NCI-H510A (cell line): Measurements from ENCODE around the gene ACBD3.

Experiments used
- DNase-seq: peaks from one replicate; lab custom pipeline; 2025; lab: John Stamatoyannopoulos, UW

The ACBD3 gene

DNA sequence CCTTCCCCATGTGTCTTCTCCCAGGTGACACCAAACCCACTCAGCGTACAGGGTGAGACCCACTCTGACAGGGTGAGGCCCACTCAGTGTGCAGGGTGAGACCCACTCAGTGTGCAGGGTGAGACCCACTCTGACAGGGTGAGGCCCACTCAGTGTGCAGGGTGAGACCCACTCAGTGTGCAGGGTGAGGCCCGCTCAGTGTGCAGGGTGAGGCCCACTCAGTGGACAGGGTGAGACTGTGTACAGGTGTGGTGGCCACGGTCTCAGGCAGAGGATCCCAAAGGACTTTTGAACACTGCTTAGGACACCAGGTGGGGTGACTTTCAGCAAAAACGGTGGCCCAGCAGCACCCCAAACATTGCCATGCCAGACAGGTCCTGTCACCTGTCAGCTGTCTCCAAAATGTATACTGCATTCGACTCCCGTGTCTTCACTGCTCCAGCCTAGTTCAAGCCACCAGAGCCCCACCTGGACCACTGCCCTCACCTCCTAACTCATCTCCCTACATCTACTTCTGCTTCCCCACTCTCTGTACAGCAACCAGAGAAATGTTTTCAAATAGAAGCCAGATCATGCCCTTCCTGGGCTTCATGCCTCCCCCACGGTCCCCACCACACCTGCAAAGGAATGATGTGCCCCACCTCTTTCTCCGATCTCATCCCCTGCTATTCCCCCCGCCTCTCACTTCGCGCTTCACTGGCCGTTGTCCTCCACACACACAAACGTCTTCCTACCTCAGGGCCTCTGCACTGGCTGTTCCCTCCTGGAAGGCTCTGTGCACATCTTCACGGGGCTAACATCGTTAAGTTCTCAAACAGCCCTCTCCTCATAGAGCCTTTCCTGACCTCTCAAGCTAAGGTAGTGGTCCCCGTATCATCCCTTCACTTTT is 52.1 kb downstream of the ACBD3 start:
- no peak for DNase-seq

DNA sequence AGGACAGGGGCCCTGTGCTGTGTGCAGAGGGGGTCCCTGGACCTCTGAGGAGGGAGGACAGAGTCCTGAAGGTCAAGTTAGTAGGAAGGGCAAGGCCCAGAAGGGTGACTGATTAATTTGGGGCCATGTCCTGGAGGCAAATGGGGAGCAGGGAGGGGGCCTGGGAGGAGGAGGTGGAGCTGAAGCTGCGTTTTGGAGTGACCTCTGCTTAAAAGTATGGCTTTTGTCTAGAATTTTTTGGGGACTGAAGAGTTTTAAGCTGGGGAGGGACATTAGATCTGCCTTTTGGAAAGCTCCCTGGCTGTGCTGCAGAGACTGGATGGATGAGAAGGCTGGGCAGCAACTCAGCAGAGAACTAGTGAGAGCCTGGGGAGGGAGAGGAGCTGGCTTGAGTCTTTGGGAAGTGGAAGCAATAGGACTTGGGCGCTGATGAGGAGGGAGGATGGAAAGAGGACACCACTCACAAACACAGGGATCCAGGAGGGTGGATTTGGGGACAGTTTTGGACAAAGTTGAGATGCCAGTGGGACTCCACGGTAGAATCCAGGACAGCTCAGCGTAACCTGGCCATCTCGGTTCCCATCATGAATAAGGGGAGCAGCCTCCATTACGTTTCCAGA is 52.9 kb downstream of the ACBD3 start:
- DNase-seq = no peak

DNA sequence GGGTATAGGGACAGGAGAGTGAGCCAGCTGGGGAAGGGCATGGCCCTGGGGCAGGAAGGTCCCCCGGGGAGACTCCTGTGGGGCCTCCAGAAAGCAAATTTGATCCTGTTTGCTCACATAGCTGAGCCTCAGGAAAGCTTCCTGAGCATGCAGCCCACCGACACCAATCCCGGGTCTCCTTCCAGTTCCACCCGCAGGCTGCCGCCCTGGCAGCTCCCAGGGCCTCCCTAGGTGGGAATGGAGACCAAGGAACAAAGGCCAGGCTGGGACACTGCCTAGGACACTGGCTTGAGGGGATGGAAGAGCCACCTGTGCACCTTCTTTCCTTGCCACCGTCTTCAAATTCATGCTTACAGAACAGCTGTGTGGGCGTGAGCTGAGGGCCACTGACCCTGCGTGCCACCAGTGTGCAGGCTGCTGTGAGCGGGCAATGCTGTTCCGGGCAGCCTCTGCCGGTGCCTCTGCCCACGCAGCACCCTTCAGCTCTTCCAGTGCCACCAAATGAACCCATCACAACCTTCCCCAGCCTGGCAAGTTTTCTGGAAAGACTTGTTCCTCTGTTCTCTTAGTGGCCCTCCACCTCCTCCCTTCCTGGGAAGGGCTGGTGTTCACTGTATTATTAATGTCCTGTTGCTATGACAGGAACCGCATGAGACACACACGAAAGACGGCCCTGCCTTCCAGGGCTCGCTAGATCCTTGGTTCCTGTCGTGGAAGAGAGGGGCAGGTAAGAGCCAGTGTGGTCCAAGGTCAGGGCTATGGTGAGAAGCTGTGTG is 53.6 kb downstream of the ACBD3 start:
- no peak for DNase-seq

DNA sequence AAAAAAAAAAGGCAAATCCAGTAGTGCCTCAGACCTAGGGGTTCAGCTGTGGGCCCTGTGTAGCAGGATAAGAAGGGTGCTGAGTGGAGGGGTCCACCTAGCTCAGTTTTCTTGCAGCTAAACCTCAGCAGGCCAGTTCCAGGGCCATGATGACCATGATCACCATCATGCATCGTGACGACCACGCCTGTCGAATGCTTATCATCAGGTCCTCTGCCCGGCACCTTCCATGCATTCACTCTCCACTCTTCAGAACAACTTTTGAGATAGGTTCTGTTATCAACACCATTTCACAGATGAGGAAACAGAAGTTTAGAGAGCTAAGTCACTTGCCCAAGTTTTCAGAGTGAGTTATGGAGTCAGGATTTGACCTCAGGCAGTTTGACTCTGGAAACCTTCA is 54.9 kb downstream of the ACBD3 start:
- no peak for DNase-seq

DNA sequence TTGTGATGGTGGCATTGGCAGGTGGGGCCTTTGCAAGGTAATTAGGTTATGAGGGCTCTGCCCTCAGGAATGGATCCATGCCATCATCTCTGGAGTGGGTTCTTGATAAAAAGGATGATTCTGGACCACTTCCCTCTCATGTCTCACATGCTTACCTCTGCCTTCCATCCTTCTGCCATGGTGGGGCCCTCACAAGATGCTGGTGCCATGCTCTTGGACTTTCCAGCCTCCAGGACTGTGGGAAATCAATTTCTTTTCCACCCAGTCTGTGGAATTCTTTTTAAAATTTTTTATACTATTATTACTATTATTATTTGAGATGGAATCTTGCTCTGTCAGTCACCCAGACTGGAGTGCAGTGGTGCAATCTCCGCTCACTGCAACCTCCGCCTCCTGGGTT is 57.3 kb downstream of the ACBD3 start:
- DNase-seq = no peak

DNA sequence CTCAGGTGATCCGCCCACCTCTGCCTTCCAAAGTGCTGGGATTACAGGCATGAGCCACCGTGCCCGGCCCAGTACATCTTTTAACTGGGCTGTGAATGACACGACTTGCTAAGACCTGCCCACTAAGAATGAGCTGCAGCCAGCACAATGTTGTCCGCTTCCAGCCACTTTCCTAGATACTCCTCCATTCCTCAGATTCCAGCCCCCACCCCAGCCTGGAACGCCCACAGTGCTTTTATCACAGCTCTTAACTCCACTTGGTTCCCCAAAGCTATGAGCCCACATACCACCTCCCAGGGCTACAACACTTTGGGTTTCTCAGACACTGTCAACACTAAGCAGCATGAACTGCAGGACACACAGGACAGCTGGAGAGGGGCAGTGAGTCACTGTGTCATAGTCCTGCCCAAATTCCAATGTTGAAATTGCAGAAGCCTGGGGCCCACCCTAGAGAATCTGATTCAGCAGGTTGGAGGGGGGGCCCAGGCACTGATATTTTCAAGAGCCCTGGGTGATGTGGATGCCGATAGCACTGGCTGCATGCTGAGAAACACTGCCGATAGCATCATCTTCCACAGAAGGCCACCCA is 58.0 kb downstream of the ACBD3 start:
- no peak for DNase-seq

DNA sequence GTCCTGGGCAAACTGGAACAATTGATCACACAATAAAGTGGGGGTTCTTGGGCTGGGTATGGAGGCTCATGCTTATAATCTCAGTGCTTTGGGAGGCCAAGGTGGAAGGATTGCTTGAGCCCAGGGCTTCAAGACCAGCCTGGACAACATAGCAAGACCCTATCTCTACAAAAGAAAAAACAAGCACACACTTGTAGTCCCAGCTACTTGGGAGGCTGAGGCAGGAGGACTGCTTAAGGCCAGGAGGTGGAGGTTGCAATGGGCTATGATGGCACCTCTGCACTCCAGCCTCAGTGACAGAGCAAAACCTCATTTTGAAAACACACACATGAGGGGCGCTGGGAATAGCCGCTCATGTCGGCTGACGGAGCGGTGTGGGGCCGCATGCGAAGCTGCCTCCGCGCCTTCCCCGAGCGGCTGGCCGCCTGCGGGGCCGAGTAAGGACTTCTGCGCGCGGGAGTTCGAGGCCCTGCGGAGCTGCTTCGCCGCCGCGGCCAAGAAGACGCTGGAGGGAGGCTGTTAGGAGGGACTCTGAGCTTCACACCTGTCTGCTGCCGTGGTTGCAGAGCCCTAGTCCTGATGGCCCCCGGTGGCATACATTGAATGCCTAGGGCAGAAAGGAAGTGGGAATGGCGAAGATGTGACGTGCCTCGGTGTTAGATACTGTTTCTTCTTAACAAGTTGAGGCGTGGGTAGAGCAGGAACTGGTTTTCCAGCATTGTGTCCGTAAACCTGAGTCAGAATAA is 59.5 kb downstream of the ACBD3 start:
- DNase-seq = no peak

DNA sequence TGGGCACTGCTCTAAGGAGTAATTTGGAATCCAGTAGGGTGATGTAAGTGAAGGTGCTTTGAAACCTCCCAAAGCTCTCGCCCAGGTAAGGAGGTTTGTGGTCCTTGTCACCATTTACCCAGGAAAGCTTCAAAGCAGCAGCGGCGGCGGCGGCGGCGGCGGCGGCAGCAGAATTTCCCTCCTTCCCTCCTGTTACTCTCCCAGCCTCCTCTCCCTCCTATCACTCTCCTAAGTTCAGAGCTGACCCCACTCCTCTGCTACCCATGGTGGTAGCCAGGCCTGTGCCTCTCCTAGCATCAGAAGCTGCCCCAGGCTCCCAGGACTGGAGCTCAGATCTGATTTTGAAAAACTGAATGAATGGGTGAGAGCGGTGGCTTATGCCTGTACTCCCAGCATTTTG is 60.7 kb downstream of the ACBD3 start:
- DNase-seq = no peak

DNA sequence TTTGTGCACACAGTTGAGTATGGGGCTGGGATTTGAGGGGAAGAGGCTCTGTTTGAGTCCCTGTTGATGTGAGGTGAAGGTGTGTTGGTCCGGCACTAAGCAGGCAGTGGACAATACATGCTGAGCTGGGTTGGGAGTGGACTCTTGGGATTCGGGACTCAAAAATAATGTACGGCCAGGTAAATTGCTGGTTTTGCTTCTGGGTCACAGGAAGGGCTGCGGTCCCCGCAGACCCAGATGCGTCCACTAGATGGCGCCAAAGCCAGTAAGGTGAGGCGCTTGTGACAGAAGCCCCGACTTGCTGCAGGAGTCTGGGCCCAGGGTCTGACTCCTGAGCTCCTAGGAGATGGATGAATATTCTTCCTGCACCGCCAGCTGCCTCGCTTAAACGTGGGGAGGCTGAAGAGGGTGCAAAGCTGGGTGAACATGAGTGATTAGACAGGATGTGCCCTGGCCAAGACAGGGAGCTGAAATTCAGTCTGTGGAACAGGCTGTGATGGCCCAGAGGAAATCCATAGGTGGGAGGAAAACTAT is 61.4 kb downstream of the ACBD3 start:
- DNase-seq = peak; percentile 70

DNA sequence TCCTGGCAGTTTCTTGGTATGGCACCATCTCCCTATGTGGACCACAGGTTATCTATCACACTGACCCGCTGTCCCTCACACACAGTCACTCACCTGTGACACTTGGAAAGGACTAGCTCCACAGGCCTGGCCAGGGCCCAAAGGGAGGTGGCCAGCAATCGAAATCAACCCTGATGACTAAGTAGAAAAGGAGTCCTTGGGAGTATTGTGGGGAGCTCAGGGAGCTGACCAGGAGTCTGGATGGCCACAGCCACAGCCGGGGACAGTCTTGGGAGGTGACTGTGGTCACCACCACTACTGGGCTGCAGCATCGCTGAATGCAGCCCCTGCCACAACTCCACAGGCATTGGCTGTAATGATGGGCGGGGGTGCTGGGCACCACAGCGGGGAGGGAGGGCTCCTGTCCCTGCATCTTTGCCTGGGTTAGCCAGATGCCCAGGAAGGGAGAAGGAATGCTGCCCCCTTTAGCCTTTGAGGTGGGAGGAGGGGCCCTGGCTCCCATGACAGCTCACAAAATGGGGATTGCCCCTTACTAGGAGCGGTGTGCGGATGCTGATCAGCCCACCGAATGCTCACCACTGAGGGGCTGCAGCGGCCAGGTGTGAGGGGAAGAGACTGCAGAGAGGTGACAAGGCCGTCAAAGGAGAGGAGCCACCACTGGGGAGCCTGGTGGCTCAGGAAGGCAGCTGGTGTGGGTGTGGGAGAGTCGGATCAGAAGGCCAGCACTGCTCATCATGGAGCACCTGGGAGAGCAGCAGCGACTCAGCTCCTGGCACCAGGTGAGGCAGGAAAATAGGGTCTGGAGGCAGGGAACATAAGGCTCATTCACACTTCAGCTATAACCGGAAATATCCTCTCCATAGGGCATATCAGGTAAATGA is 62.7 kb downstream of the ACBD3 start:
- no peak for DNase-seq

DNA sequence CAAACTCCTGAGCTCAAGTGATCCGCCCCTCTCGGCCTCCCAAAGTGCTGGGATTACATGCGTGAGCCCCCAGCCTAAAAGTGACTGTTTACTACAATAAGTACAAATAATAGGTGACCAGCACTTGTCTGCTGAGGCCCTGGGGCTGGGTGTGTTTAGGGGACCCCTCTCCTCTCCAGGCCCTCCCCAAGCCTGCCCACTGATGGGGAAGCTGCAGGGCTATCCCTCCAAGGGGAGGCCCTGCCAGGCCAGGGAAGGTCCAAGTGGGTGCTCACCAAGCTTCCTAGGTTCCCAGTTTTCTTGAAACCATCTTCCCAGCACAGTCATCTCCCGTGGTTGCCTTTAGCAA is 63.4 kb downstream of the ACBD3 start:
- DNase-seq = no peak

DNA sequence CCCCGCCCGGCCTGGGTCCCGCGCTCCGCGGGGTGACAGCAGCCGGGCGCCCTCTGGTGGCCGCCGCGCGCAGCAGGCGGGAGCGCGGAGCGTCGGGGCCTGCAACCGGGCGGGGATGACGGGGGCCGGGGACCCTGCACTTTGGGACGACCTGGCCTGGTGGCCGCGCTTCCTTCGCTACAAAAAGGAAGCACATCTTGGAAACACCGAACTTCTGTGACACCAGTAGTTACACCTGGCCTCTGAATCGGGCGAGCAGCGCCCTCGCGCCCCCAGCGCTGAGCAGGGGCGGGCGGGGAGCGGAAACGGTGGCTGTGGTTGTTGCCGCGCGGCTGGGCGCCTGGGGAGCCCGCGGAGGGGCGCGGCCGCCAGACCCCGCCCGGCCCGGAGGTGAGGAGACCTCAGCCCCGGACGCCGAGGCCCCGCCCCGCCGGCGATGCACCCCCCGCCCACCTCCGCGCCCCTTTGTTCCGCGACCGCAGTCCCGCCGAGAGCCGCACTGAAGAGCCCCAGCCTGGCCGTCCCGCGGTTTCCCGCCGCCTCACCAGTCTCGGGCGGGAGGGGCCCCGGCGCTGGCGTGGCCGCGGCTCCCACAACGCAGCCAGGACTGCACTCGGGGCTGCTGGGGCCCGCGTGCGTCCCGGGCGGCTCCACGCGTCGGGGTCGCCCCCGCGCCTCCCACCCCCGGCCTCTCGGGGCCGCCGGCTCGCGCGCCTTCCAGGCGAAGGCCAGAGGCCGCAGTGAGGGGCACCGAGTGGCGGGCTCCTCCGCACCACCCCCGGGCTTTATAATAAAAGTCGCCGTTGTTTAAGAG is 64.7 kb downstream of the ACBD3 start:
- DNase-seq = peak; percentile 73

DNA sequence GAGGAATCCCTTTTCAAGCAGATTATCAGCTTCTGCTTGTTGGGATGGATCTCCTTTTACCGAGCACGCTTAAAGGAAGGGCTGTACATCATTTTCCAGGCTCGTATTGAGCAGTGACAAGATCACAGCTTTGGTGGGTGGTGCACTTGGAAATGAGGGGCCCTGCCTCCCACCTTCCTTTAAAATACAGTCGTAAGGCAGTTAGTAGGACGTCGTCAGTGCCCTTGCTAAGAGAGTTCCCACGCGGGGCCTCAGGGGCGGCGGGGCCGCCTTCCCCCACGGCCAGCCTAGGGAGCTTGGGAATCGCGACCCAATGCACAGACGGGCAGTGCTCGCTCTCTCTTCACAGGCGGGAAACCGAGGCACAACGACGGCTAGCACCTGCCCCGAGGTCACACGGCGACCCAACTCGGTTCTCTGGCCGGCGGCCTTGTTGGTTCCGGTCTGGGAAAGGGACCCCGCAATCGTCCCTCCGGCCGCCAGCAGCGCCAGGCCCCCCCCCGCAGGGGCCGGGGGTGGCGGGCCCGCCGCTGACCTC is 65.4 kb downstream of the ACBD3 start:
- DNase-seq = no peak

DNA sequence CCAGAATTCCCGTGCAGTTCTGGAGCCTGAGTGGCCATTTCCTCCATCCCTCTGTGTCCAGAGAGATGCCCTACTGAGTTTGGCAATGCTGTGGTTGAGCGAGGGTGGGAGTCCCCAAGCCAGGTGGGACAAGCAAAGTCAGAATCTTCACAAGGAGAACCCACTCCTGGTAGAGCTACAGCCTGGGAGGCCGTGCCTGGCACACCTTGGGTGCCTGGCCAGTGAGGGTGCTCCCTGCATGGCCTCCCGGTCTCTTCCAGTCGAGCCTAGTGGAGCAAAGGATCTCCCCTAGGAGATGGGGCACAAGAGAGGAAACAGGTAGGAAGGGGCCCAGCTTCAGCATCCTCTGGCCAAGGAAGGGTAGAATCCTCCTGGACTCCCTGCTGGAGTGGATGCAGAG is 66.1 kb downstream of the ACBD3 start:
- DNase-seq = no peak

DNA sequence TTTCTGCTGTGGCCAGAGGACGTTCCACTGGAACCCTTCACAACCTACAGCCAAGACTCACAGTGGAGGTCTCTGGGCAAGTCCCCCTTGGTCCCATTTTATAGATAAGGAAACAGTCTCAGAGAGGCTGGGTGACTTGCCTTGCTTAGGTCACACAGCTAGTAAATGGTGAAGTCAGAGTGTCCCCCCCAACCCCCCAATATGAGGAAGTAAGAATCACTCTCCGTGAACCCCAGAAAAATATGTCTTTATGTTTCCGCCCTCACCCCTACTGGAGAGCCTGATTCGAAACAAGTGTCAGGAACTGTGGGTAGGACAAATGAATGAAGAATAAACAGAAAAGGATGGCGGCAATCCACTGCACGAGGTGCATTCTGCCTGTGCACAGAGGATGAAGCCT is 67.4 kb downstream of the ACBD3 start:
- DNase-seq = no peak

DNA sequence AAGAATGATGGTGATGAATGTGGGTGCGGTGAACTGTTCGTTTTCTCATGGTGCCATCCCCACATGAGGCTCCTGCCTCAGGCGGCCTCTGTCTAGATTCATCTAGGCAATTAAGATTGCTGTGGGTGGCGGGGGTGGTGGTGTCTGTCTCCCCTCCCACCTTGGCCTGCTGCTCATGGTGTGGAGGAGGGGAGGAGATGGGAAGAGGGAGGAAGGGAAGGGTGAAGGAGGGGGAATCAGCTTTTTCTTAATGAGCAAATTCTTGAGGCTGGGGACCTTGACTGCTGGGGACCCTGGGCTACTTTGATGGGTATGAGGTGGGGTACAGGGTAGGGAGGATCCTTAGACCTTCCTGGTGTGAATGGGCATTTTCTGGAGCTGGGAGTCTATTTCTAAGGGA is 68.2 kb downstream of the ACBD3 start:
- DNase-seq = no peak

DNA sequence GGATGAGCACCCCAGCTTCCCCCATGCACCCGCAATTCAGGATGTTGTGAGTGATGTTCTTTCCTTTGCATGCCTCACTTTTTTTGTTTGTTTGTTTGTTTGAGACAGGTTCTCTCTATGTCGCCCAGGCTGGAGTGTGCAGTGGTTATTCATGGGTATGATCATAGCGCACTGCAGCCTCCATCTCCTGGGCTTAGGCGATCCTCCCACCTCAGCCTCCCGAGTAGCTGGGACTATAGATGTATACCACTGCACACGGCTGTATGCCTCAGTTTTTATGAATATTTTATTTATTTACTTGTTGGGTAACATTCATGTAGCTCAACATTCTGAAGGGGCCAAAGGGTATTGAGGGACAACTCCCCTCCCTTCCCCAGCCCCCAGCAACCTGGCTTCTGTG is 69.2 kb downstream of the ACBD3 start:
- no peak for DNase-seq

DNA sequence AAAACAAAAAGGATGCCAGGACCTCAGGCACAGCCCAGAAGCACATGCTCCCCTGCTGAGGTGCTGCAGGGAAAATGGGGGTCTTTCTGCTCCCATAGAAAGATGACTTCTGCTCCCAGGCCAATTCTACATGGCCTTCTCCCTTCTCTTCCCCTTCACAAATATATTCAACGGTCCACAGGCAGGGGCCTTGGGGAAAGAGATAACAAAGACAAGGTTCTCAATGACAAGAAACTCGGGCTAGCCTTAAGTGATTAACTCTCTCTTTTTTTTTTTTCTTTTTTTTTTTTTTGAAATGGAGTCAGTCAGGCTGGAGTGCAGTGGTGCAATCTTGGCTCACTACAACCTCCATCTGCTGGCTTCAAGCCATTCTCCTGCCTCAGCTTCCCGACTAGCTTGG is 69.9 kb downstream of the ACBD3 start:
- DNase-seq = no peak

DNA sequence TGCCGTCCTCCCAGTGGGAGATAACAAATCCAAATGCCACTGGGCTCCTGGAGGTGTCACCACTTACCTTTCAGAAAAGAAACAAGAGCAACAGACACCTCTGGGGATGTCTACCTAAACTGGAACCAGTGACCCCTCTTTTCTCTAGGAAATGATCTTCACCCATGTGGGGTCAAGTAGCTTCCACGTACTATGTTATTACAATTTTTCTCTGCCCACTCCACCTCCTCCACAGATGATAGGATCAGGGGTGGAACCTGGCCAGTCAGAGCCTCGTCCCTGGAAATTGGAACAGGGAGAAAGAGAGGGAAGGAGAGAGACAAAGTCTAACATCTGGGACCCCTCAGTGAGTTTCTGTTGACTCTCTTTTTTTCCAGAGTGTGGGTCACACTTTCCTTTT is 73.9 kb downstream of the ACBD3 start:
- no peak for DNase-seq

DNA sequence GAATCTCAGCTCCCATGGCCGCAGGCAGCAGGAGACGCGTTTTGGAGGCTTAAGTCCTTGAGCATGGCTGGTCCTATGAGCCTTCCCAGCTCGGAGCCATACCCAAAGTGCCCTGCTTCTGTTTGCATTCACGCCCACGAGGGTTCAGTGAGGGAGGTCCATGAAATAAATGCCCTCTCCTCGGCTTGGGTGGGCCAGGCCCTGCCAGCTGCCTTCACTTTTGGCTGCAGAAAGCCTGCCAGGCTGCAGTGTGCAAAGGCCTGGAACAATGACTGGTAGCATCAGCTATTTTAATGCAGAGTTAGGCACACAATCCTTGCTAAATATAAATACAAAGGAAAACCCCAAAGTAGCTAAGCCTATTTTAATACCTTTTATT is 74.7 kb downstream of the ACBD3 start:
- DNase-seq = no peak
